ENCODE results near the gene SPEF2. TPM values are rescaled to one million over a fixed set of nuclear protein-coding genes. Genes with fewer than 3 reads are reported as not detected.

SPEF2 gene
- total RNA-seq, 1 experiment from 2014 or later, result 0.15 TPM

DNA sequence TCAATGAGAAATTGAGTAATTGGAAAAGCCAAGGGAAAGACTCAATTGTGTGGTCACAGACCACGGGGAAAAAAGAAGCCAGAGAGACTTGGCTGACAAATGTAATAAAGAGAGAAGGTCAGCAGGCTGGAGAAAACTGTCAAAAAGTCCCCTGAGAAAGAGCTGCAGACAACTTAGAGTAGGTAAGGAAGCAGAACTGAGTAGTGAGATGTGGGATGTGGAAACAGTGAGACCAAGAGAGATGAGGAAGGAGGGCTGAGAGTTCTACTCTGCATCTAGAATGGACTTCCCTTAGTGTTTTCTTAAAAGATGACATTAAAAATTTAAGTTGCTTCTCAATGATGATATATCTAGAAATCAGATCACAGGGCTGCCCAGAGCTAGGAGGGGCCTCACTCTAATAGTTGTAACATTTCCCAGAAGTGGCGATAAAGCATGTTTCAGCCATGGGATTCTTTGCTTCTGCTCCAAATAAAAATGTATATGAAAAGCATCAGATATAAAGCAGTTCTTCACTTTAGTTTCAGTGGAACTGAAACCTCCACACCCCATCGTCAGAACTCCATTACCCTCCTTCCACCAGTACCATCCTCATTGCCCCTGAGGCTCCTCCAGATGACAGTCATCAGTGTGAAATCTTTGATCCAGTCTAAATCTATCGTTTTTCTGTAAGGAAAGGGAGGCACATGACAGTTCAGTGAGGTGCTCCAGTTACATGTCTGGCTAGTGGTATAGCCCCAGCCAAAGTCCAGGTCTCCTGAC, 80.6 kb downstream of the SPEF2 start:
- no peaks in the 10 kb centered on the region for H3K36me3 Mint-ChIP-seq
- H3K27me3 Mint-ChIP-seq (ENCODE audit: low read depth), result peaks cover 27% of the 10 kb centered on the region
- no peaks in the 10 kb centered on the region for H3K9me3 Mint-ChIP-seq
- DNase-seq (ENCODE audit: low spot score), result no peak
- ChIA-PET CTCF (no interaction called here), POLR2A (no interaction called here)
- TF ChIP-seq FOXJ3 (CRISPR knock-in tag; IDR thresholded peaks at IDR 0.05; ENCODE audit: borderline replicate concordance) (no peak), TP53 (CRISPR knock-in tag; IDR thresholded peaks at IDR 0.05) (no peak), ZNF219 (CRISPR knock-in tag; IDR thresholded peaks at IDR 0.05; ENCODE audit: borderline replicate concordance) (no peak), FOXP1 (CRISPR knock-in tag; IDR thresholded peaks at IDR 0.05; ENCODE audit: borderline replicate concordance) (no peak), JUN (CRISPR knock-in tag; IDR thresholded peaks at IDR 0.05) (no peak), CBFB (CRISPR knock-in tag; IDR thresholded peaks at IDR 0.05; ENCODE audit: low read depth) (no peak), OVOL2 (CRISPR knock-in tag; IDR thresholded peaks at IDR 0.05; ENCODE audit: borderline replicate concordance) (no peak), NFATC4 (CRISPR knock-in tag; IDR thresholded peaks at IDR 0.05) (no peak)
- TF ChIP-seq, protein P1, sequence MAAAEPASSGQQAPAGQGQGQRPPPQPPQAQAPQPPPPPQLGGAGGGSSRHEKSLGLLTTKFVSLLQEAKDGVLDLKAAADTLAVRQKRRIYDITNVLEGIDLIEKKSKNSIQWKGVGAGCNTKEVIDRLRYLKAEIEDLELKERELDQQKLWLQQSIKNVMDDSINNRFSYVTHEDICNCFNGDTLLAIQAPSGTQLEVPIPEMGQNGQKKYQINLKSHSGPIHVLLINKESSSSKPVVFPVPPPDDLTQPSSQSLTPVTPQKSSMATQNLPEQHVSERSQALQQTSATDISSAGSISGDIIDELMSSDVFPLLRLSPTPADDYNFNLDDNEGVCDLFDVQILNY (CRISPR knock-in tag; IDR thresholded peaks at IDR 0.05), result no peak
- TF ChIP-seq, protein P2, sequence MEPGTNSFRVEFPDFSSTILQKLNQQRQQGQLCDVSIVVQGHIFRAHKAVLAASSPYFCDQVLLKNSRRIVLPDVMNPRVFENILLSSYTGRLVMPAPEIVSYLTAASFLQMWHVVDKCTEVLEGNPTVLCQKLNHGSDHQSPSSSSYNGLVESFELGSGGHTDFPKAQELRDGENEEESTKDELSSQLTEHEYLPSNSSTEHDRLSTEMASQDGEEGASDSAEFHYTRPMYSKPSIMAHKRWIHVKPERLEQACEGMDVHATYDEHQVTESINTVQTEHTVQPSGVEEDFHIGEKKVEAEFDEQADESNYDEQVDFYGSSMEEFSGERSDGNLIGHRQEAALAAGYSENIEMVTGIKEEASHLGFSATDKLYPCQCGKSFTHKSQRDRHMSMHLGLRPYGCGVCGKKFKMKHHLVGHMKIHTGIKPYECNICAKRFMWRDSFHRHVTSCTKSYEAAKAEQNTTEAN (CRISPR knock-in tag; IDR thresholded peaks at IDR 0.05), result no peak
- TF ChIP-seq, protein P3, sequence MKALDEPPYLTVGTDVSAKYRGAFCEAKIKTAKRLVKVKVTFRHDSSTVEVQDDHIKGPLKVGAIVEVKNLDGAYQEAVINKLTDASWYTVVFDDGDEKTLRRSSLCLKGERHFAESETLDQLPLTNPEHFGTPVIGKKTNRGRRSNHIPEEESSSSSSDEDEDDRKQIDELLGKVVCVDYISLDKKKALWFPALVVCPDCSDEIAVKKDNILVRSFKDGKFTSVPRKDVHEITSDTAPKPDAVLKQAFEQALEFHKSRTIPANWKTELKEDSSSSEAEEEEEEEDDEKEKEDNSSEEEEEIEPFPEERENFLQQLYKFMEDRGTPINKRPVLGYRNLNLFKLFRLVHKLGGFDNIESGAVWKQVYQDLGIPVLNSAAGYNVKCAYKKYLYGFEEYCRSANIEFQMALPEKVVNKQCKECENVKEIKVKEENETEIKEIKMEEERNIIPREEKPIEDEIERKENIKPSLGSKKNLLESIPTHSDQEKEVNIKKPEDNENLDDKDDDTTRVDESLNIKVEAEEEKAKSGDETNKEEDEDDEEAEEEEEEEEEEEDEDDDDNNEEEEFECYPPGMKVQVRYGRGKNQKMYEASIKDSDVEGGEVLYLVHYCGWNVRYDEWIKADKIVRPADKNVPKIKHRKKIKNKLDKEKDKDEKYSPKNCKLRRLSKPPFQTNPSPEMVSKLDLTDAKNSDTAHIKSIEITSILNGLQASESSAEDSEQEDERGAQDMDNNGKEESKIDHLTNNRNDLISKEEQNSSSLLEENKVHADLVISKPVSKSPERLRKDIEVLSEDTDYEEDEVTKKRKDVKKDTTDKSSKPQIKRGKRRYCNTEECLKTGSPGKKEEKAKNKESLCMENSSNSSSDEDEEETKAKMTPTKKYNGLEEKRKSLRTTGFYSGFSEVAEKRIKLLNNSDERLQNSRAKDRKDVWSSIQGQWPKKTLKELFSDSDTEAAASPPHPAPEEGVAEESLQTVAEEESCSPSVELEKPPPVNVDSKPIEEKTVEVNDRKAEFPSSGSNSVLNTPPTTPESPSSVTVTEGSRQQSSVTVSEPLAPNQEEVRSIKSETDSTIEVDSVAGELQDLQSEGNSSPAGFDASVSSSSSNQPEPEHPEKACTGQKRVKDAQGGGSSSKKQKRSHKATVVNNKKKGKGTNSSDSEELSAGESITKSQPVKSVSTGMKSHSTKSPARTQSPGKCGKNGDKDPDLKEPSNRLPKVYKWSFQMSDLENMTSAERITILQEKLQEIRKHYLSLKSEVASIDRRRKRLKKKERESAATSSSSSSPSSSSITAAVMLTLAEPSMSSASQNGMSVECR (CRISPR knock-in tag; IDR thresholded peaks at IDR 0.05; ENCODE audit: borderline replicate concordance), result no peak
- TF ChIP-seq, protein P4, sequence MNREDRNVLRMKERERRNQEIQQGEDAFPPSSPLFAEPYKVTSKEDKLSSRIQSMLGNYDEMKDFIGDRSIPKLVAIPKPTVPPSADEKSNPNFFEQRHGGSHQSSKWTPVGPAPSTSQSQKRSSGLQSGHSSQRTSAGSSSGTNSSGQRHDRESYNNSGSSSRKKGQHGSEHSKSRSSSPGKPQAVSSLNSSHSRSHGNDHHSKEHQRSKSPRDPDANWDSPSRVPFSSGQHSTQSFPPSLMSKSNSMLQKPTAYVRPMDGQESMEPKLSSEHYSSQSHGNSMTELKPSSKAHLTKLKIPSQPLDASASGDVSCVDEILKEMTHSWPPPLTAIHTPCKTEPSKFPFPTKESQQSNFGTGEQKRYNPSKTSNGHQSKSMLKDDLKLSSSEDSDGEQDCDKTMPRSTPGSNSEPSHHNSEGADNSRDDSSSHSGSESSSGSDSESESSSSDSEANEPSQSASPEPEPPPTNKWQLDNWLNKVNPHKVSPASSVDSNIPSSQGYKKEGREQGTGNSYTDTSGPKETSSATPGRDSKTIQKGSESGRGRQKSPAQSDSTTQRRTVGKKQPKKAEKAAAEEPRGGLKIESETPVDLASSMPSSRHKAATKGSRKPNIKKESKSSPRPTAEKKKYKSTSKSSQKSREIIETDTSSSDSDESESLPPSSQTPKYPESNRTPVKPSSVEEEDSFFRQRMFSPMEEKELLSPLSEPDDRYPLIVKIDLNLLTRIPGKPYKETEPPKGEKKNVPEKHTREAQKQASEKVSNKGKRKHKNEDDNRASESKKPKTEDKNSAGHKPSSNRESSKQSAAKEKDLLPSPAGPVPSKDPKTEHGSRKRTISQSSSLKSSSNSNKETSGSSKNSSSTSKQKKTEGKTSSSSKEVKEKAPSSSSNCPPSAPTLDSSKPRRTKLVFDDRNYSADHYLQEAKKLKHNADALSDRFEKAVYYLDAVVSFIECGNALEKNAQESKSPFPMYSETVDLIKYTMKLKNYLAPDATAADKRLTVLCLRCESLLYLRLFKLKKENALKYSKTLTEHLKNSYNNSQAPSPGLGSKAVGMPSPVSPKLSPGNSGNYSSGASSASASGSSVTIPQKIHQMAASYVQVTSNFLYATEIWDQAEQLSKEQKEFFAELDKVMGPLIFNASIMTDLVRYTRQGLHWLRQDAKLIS (CRISPR knock-in tag; IDR thresholded peaks at IDR 0.05; ENCODE audit: borderline replicate concordance), result no peak
- no peak overlapping the region for H3K27ac Mint-ChIP-seq
- ATAC-seq, result no peak
- H3K4me3 Mint-ChIP-seq, result no peak overlapping the region
- H3K4me1 Mint-ChIP-seq, result no peaks in the 10 kb centered on the region

DNA sequence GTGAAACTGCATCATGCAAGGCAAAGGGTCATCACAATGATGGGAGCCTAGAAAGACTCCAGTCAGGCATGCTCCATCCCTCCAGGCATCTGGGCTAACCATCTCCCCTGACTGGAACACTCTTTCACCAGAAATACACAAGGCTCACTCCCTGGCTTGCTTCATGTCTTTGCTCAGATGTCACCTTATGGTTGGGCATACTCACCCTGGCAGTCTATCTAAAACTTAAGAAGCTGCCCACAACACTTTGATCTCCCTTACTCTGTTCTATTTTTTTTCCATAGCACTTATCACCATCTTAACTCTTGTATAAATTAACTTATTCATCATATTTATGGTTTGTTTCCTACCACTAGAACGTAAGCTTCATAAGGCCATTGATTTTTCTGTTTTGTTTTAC, 90.0 kb downstream of the SPEF2 start:
- no peak overlapping the region for H3K4me3 Mint-ChIP-seq
- no peaks in the 10 kb centered on the region for H3K4me1 Mint-ChIP-seq
- no peak overlapping the region for H3K27ac Mint-ChIP-seq
- H3K9me3 Mint-ChIP-seq, result peaks cover 11% of the 10 kb centered on the region
- ChIA-PET CTCF (no interaction called here), POLR2A (no interaction called here)
- ATAC-seq (no peak), DNase-seq (ENCODE audit: low spot score) (no peak)
- H3K36me3 Mint-ChIP-seq, result no peaks in the 10 kb centered on the region
- H3K27me3 Mint-ChIP-seq (ENCODE audit: low read depth), result peaks cover 20% of the 10 kb centered on the region
- TF ChIP-seq, protein P5, sequence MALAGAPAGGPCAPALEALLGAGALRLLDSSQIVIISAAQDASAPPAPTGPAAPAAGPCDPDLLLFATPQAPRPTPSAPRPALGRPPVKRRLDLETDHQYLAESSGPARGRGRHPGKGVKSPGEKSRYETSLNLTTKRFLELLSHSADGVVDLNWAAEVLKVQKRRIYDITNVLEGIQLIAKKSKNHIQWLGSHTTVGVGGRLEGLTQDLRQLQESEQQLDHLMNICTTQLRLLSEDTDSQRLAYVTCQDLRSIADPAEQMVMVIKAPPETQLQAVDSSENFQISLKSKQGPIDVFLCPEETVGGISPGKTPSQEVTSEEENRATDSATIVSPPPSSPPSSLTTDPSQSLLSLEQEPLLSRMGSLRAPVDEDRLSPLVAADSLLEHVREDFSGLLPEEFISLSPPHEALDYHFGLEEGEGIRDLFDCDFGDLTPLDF (CRISPR knock-in tag; IDR thresholded peaks at IDR 0.05), result no peak
- TF ChIP-seq, protein P4 (CRISPR knock-in tag; IDR thresholded peaks at IDR 0.05; ENCODE audit: borderline replicate concordance), result no peak
- TF ChIP-seq, protein P6, sequence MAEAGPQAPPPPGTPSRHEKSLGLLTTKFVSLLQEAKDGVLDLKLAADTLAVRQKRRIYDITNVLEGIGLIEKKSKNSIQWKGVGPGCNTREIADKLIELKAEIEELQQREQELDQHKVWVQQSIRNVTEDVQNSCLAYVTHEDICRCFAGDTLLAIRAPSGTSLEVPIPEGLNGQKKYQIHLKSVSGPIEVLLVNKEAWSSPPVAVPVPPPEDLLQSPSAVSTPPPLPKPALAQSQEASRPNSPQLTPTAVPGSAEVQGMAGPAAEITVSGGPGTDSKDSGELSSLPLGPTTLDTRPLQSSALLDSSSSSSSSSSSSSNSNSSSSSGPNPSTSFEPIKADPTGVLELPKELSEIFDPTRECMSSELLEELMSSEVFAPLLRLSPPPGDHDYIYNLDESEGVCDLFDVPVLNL (CRISPR knock-in tag; IDR thresholded peaks at IDR 0.05; ENCODE audit: borderline replicate concordance, low read depth), result no peak
- TF ChIP-seq NFATC4 (CRISPR knock-in tag; IDR thresholded peaks at IDR 0.05), result no peak
